ENCODE data around the gene ESF1. TPM values are rescaled to one million over a fixed set of nuclear protein-coding genes. Genes with fewer than 3 reads are reported as not detected.

ESF1 gene
- total RNA-seq, 1 donor from 2014 or later: 16.1 TPM

DNA sequence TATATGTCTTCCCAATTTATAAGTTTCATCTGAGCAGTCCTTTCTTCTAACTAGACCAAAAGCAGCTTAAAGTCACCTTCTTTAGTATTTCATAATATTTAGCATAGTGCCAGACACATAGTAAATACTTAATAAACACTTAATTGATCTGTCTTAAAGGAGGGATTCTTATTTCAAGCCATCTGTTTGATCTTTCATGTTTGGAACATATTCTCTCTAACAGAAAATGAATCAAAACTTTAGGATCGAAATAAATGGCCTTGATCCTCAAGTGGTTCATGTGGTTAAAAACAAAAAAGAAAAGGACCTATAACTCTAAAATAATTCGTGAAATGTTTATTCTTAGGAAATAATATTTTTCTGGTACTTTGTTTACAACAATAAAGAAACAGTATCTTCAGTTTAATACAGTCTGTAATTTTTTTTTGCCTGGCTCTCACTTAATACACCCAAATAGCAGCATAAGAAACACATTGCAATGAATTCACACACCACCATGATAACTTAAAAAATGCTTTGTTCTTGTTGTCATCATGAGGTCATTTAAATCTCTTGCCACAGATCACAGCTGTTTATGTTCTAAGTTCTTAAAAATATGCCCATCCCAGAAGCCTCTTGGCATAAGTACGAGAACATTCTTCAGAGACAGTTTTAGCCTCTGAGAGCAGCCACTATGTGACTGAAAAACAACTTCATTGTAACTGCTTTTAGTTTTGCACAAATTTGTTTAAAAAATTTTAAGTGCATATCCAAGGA lies 48.1 kb downstream of the ESF1 start:
- H3K36me3 Mint-ChIP-seq (ENCODE audit: unreplicated experiment): peaks cover 17% of the 10 kb centered on the region
- no peak for DNase-seq
- H3K27me3 Mint-ChIP-seq (ENCODE audit: unreplicated experiment): no peaks in the 10 kb centered on the region
- TF ChIP-seq, protein P1, sequence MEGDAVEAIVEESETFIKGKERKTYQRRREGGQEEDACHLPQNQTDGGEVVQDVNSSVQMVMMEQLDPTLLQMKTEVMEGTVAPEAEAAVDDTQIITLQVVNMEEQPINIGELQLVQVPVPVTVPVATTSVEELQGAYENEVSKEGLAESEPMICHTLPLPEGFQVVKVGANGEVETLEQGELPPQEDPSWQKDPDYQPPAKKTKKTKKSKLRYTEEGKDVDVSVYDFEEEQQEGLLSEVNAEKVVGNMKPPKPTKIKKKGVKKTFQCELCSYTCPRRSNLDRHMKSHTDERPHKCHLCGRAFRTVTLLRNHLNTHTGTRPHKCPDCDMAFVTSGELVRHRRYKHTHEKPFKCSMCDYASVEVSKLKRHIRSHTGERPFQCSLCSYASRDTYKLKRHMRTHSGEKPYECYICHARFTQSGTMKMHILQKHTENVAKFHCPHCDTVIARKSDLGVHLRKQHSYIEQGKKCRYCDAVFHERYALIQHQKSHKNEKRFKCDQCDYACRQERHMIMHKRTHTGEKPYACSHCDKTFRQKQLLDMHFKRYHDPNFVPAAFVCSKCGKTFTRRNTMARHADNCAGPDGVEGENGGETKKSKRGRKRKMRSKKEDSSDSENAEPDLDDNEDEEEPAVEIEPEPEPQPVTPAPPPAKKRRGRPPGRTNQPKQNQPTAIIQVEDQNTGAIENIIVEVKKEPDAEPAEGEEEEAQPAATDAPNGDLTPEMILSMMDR (IDR thresholded peaks at IDR 0.05; ENCODE audit: partially characterized antibody, unreplicated experiment): no peak
- H3K9me3 Mint-ChIP-seq (ENCODE audit: unreplicated experiment): no peaks in the 10 kb centered on the region
- no peak overlapping the region for H3K4me3 Mint-ChIP-seq (ENCODE audit: unreplicated experiment)
- peaks cover 2% of the 10 kb centered on the region for H3K4me1 Mint-ChIP-seq (ENCODE audit: low read depth, unreplicated experiment)
- no peak overlapping the region for H3K27ac Mint-ChIP-seq (ENCODE audit: unreplicated experiment)

DNA sequence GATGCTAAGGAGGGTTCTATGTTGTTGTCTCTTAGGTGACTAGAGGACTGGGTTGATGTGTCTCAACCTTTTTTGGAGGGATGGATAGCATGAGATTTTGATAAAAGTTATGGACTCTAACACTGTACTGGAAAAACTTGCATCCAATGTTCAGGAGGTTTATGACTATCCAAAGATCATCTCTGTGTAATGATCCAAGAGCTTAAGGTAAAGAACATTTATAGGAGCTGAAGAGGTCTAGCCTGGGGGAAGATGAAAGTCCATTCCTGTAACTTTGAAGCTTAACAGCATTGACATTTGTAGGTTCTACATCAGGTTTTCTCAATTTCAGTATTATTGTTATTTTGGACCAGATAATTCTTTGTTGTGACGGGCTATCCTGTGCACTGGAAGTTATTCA lies 48.9 kb downstream of the ESF1 start:
- Mint-ChIP-seq H3K27me3 (ENCODE audit: unreplicated experiment) (no peaks in the 10 kb centered on the region), H3K36me3 (ENCODE audit: unreplicated experiment) (peaks cover 12% of the 10 kb centered on the region), H3K4me1 (ENCODE audit: low read depth, unreplicated experiment) (peaks cover 2% of the 10 kb centered on the region), H3K27ac (ENCODE audit: unreplicated experiment) (no peak overlapping the region), H3K4me3 (ENCODE audit: unreplicated experiment) (no peak overlapping the region), H3K9me3 (ENCODE audit: unreplicated experiment) (no peaks in the 10 kb centered on the region)
- DNase-seq: no peak
- TF ChIP-seq, protein P1 (IDR thresholded peaks at IDR 0.05; ENCODE audit: partially characterized antibody, unreplicated experiment): no peak

DNA sequence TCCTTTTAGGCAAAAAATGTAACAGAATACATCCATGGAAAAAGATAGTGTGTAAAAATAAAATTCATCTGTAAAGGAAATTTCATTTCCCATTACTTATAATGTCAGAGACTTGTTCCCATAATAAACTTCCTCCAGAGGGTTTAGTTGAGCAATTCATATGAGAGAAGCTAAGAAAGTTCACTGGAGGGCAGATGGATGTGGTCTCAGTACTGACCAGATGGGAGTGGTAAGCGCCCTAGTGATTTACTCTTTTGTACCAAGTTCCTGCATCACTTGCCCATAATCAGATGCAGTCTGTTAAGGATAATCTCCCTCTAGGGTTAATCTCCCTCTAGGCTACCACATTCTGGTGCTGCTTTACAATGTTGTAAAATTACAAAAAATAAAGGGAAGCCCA lies 61.7 kb downstream of the ESF1 start:
- no peak for DNase-seq
- TF ChIP-seq, protein P1 (IDR thresholded peaks at IDR 0.05; ENCODE audit: partially characterized antibody, unreplicated experiment): no peak
- H3K27ac Mint-ChIP-seq (ENCODE audit: unreplicated experiment): peak overlapping the region; percentile 30
- H3K36me3 Mint-ChIP-seq (ENCODE audit: unreplicated experiment): no peaks in the 10 kb centered on the region
- no peak overlapping the region for H3K4me3 Mint-ChIP-seq (ENCODE audit: unreplicated experiment)
- H3K27me3 Mint-ChIP-seq (ENCODE audit: unreplicated experiment): no peaks in the 10 kb centered on the region
- no peaks in the 10 kb centered on the region for H3K9me3 Mint-ChIP-seq (ENCODE audit: unreplicated experiment)
- peaks cover 4% of the 10 kb centered on the region for H3K4me1 Mint-ChIP-seq (ENCODE audit: low read depth, unreplicated experiment)

DNA sequence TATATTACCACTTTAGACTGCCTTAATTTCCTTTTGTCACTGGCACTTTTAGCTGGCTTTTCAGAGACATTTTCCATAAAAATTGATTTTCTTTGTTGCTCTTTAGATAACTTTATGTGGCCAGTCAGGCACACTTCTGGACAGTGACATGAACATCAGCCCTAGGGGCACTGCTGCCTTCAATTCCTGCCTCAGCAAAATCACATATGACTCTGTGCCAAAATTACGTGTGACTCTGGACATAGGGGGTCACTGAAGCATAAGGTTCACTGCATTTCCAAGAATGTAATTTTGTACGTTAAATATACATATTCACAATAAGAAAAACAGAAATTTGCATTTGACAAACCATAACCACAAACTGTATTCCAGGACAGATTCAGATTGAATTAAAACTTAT lies 66.5 kb downstream of the ESF1 start:
- no peak for DNase-seq
- TF ChIP-seq, protein P1 (IDR thresholded peaks at IDR 0.05; ENCODE audit: partially characterized antibody, unreplicated experiment): no peak
- Mint-ChIP-seq H3K27ac (ENCODE audit: unreplicated experiment) (no peak overlapping the region), H3K4me1 (ENCODE audit: low read depth, unreplicated experiment) (peaks cover 8% of the 10 kb centered on the region), H3K9me3 (ENCODE audit: unreplicated experiment) (peaks cover 3% of the 10 kb centered on the region), H3K36me3 (ENCODE audit: unreplicated experiment) (no peaks in the 10 kb centered on the region), H3K4me3 (ENCODE audit: unreplicated experiment) (no peak overlapping the region), H3K27me3 (ENCODE audit: unreplicated experiment) (no peaks in the 10 kb centered on the region)

DNA sequence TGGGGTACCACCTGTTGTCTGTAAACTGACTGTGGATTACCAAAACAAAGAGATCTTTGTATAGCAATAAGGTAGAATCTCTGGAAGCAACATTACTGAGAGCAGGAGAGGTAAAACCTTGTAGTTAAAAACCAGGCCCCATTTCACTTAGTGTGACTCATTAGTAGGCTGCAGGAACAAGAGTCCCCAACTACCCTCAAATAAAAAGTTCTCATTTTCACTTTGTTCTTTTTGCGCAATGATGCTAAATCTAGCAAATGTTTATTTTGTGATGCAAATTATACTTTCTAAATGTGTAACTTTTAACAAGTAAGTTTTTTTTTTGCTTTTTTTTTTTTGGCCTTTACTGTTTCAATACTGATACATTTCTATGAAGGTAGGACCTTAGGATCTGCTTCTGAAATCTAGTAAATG lies 67.1 kb downstream of the ESF1 start:
- peaks cover 3% of the 10 kb centered on the region for H3K9me3 Mint-ChIP-seq (ENCODE audit: unreplicated experiment)
- no peak for DNase-seq
- peaks cover 8% of the 10 kb centered on the region for H3K4me1 Mint-ChIP-seq (ENCODE audit: low read depth, unreplicated experiment)
- H3K27ac Mint-ChIP-seq (ENCODE audit: unreplicated experiment): no peak overlapping the region
- no peak overlapping the region for H3K4me3 Mint-ChIP-seq (ENCODE audit: unreplicated experiment)
- TF ChIP-seq, protein P1 (IDR thresholded peaks at IDR 0.05; ENCODE audit: partially characterized antibody, unreplicated experiment): no peak
- peaks cover 1% of the 10 kb centered on the region for H3K36me3 Mint-ChIP-seq (ENCODE audit: unreplicated experiment)
- H3K27me3 Mint-ChIP-seq (ENCODE audit: unreplicated experiment): no peaks in the 10 kb centered on the region
